AG04450 (cell line): ENCODE data around the gene PLCXD3. TPM values are rescaled to one million over a fixed set of nuclear protein-coding genes. Genes with fewer than 3 reads are reported as not detected.

Experiments used
- CTCF ChIA-PET: fragments of 300-600, 350-600 bp; formaldehyde crosslinking; extraction: SDS; loops from one replicate; lab custom pipeline; 2022; ENCODE audit warnings: antibody characterized with exemption, inconsistent platforms; lab: Charles Lee
- POLR2A ChIA-PET: fragments of 350-600 bp; formaldehyde crosslinking; extraction: SDS; loops from one replicate; lab custom pipeline; 2021; ENCODE audit warnings: antibody characterized with exemption, inconsistent platforms; lab: Yijun Ruan, JAX
- DNase-seq: peaks from one replicate; pipeline ENCODE4 v3.0.0-alpha.2; 2011; ENCODE audit warnings: low read depth, low spot score
- H3K27ac ChIP-seq: one replicate; pipeline ENCODE4 v1.5.1; 2012; ENCODE audit warnings: low read depth, low read length, control low read depth
- H3K27me3 ChIP-seq: one replicate; pipeline ENCODE4 v1.6.0; 2012; ENCODE audit warnings: low read length; ENCODE audit not compliant: control insufficient read depth, insufficient read depth
- H3K4me3 ChIP-seq: 2 replicates; pipeline ENCODE4 v1.5.1; 2011; ENCODE audit warnings: mild to moderate bottlenecking, low read depth, low read length, control low read depth
- H3K9me3 ChIP-seq: 2 replicates; pipeline ENCODE4 v1.5.1; 2012; ENCODE audit warnings: low read length; ENCODE audit not compliant: control insufficient read depth, insufficient read depth
- polyA plus RNA-seq: library from polyadenylated mRNA; depleted of rRNA; stranded (reverse); fragments of >200 nt; gene quantifications from 2 replicates; pipeline ENCODE4 v1.2.3, GENCODE V29; 2011
- TF ChIP-seq, protein P1 (sequence below): IDR thresholded peaks from 2 replicates; pipeline ENCODE4 v1.5.1; 2011; ENCODE audit warnings: low read depth, low read length, control low read depth, inconsistent platforms

Gene PLCXD3
- polyA plus RNA-seq, 1 experiment, result 0.02 TPM

DNA sequence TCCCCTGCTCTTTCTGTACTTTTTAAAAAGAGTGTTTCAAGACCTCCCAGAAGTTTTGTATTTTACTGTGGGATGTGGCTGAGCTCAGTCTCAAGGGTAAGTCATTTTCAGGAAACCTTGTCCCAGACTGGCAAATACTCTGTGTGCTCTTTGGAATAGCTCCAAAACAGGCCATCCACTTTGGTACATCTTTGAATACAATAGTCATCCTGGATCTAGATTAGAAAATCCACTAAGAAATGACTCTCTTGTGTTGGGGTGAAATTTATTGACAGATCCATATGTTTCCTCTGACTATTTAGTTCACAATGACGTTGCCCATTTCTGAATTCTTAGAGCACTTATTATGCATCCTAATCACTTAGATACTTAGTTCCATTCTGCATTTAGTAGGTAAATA lies 95.2 kb downstream of the PLCXD3 start:
- CTCF ChIA-PET, result interaction anchor here (1.7 kb wide), 1 partner anchor 511 kb away, joined by 11 read pairs; no protein-coding TSS in a partner anchor
- no peak for DNase-seq

DNA sequence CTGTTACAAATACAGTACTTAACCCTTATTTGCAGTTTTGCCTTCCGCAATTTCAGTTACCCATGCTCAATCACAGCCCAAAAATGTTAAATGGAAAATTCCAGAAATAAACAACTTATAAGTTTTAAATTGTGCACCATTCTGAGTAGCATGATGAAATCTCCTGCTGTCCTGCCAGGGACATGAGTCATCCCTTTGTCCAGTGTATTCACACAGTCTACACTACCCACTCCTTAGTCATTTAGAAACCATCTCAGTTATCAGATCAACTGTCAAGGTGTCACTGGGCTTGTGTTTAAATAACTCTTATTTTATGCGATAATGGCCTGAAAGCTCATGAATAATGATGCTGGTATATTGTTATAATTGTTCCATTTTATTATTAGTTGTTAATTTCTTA lies 95.8 kb downstream of the PLCXD3 start:
- H3K27me3 ChIP-seq, result no peaks in the 10 kb centered on the region
- H3K4me3 ChIP-seq, result no peak overlapping the region
- CTCF ChIA-PET, result interaction anchor here (1.7 kb wide), 1 partner anchor 510 kb away, joined by 11 read pairs; no protein-coding TSS in a partner anchor
- TF ChIP-seq, protein P1, sequence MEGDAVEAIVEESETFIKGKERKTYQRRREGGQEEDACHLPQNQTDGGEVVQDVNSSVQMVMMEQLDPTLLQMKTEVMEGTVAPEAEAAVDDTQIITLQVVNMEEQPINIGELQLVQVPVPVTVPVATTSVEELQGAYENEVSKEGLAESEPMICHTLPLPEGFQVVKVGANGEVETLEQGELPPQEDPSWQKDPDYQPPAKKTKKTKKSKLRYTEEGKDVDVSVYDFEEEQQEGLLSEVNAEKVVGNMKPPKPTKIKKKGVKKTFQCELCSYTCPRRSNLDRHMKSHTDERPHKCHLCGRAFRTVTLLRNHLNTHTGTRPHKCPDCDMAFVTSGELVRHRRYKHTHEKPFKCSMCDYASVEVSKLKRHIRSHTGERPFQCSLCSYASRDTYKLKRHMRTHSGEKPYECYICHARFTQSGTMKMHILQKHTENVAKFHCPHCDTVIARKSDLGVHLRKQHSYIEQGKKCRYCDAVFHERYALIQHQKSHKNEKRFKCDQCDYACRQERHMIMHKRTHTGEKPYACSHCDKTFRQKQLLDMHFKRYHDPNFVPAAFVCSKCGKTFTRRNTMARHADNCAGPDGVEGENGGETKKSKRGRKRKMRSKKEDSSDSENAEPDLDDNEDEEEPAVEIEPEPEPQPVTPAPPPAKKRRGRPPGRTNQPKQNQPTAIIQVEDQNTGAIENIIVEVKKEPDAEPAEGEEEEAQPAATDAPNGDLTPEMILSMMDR, result no peak
- POLR2A ChIA-PET, result interaction anchor here (1.1 kb wide), 1 partner anchor 11 kb away, joined by 4 read pairs; no protein-coding TSS in a partner anchor
- DNase-seq, result peak; percentile 70
- H3K9me3 ChIP-seq, result no peaks in the 10 kb centered on the region
- H3K27ac ChIP-seq, result no peak overlapping the region

More for the DNA sequence above, 95.2 kb downstream of the PLCXD3 start:
- TF ChIP-seq, protein P1, result no peak
- no peak overlapping the region for H3K4me3 ChIP-seq
- H3K9me3 ChIP-seq, result no peaks in the 10 kb centered on the region
- H3K27ac ChIP-seq, result no peak overlapping the region
- POLR2A ChIA-PET, result interaction anchor here (1.1 kb wide), 1 partner anchor 11 kb away, joined by 4 read pairs; no protein-coding TSS in a partner anchor
- no peaks in the 10 kb centered on the region for H3K27me3 ChIP-seq

DNA sequence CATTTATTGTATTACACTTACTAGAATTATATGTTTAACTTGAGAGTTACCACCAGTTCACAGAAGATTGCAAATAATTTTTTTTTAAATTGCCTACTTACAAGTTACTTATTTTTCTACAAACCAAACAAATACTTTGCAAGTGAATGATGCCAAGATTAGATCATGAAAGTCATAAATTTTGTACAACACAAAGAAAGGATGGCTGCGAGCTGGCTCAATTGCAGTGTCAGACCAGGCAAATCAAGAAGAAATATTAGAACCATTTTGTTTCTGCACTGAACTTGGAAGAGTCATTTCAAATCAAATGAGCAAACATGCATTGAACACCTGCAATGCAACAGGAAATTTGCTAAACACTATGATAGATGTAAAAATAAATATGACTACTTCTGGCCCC lies 97.3 kb downstream of the PLCXD3 start:
- Histone ChIP-seq H3K27me3 (no peaks in the 10 kb centered on the region), H3K4me3 (no peak overlapping the region), H3K27ac (no peak overlapping the region), H3K9me3 (no peaks in the 10 kb centered on the region)
- no peak for DNase-seq
- TF ChIP-seq, protein P1, result no peak
- CTCF ChIA-PET, result no interaction called here
- POLR2A ChIA-PET, result no interaction called here

DNA sequence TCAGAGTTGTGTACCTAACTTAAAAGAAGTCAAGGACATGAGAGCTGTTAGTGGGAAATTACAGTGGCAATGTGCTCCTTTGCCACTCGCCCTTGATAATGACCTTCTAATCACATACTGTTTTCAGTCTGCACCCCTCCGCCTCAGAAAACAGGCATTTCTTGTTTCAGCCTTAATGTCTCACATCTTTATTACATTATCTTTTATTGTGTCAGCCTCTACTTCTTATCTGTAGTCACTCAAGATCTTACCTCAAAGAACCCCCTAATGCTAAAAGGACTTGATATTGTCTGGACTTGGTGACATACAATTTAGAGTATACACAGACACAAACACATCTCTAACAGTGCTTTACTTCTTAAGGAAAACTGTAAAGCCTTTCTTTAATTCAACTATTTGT lies 97.9 kb downstream of the PLCXD3 start:
- ChIA-PET POLR2A (no interaction called here), CTCF (interaction anchor here (0.5 kb wide), 1 partner anchor 142 kb away, joined by 4 read pairs; no protein-coding TSS in a partner anchor)
- H3K4me3 ChIP-seq, result no peak overlapping the region
- TF ChIP-seq, protein P1, result no peak
- no peaks in the 10 kb centered on the region for H3K9me3 ChIP-seq
- no peak overlapping the region for H3K27ac ChIP-seq
- no peaks in the 10 kb centered on the region for H3K27me3 ChIP-seq
- DNase-seq, result no peak

DNA sequence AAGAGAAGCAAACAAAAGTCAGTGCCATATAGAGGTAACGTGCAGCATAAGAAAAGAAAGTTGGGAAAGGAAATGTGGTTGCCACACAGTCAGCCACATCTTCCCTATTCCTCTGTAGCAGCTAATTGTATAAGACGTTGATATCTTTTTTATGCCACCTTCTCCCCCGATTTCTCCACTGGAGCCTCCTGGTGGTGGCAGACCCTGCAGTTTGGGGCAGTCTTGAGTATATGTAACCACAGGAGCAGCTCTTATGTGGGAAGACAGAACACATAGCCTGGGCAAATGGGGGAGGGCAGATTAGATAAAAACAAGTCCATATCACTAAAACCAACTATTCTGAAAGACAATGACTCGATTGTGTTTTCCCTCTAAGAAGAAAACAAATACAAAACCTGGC lies 99.7 kb downstream of the PLCXD3 start:
- ChIA-PET CTCF (no interaction called here), POLR2A (no interaction called here)
- TF ChIP-seq, protein P1, result no peak
- Histone ChIP-seq H3K27ac (no peak overlapping the region), H3K9me3 (no peaks in the 10 kb centered on the region), H3K4me3 (no peak overlapping the region), H3K27me3 (no peaks in the 10 kb centered on the region)
- no peak for DNase-seq
